Lung (tissue), 12 donors: ENCODE results near the gene RALB. TPM values are rescaled to one million over a fixed set of nuclear protein-coding genes. Genes with fewer than 3 reads are reported as not detected.

ENCODE experiments used
- ATAC-seq: fragments of 200-7000 bp; cut with Tn5 transposase; one replicate; pipeline ENCODE4 v1.9.1; 2020; ENCODE audit warnings: moderate number of reproducible peaks; ENCODE audit not compliant: insufficient read depth, low FRiP score
- DNase-seq, 3 donors: peaks; one replicate each; pipeline ENCODE4 v3.0.0-alpha.2; 2013 to 2017
- H3K27ac ChIP-seq, 2 donors: one replicate each; pipeline ENCODE4 v1.5.1; 2013; ENCODE audit warnings: mild to moderate bottlenecking in 2 of 2, moderate library complexity in 2 of 2, control low read depth in 1 of 2, inconsistent platforms in 1 of 2, low read depth in 1 of 2, low read length in 1 of 2
- H3K27me3 ChIP-seq, 3 donors: one replicate each; pipeline ENCODE4 v1.5.1; 2013; ENCODE audit warnings: low read length in 2 of 3; ENCODE audit not compliant: control insufficient read depth in 3 of 3, insufficient read depth in 3 of 3
- H3K36me3 ChIP-seq, 4 donors: one replicate each; pipeline ENCODE4 v1.5.1; 2013; ENCODE audit warnings: low read length in 4 of 4, mild to moderate bottlenecking in 1 of 4, moderate library complexity in 1 of 4; ENCODE audit not compliant: control insufficient read depth in 4 of 4, insufficient read depth in 4 of 4
- H3K4me1 ChIP-seq, 5 donors: one replicate each; pipeline ENCODE4 v1.5.1; 2013; ENCODE audit warnings: low read length in 5 of 5, mild to moderate bottlenecking in 2 of 5, moderate library complexity in 1 of 5; ENCODE audit not compliant: control insufficient read depth in 5 of 5, insufficient read depth in 5 of 5
- H3K4me3 ChIP-seq: one replicate; pipeline ENCODE4 v1.5.1; 2013; ENCODE audit warnings: mild to moderate bottlenecking, control low read depth, moderate library complexity
- H3K9ac ChIP-seq, 2 donors: one replicate each; pipeline ENCODE4 v1.5.1; 2013; ENCODE audit warnings: low read length in 2 of 2, control low read depth in 1 of 2; ENCODE audit not compliant: insufficient read depth in 1 of 2
- H3K9me3 ChIP-seq, 4 donors: one replicate each; pipeline ENCODE4 v1.5.1; 2013; ENCODE audit warnings: low read length in 3 of 4, mild to moderate bottlenecking in 1 of 4, moderate library complexity in 1 of 4; ENCODE audit not compliant: control insufficient read depth in 4 of 4, insufficient read depth in 3 of 4
- WGBS, 2 donors: extraction: QIAGEN DNeasy Blood & Tissue Kit; methylation state at CpG; one replicate each; pipeline ENCODE4 v1.1.7; 2013; 5-methylcytosine and 5-hydroxymethylcytosine counted together
- polyA plus RNA-seq, 2 donors: library from polyadenylated mRNA; stranded (reverse); fragments of 200-250 nt; gene quantifications; one replicate each; pipeline ENCODE4 v1.2.1, GENCODE V29; 2013
- total RNA-seq, 2 donors: library from RNA; depleted of rRNA in 1 of 2; stranded (reverse); fragments of >200 nt in 1 of 2; gene quantifications; one replicate each; pipeline ENCODE4 v1.2.1, GENCODE V29; 2014 to 2021
- TF ChIP-seq, protein P1 (sequence below): IDR thresholded peaks from 2 replicates; pipeline ENCODE4 v1.5.1; 2012; ENCODE audit warnings: mild to moderate bottlenecking; ENCODE audit errors: control extremely low read depth, extremely low read depth
- donor health status: control.
- donor health status: control.
- donor health status: Bipolar disorder and iron deficiency.
- donor health status: healthy.
- donor health status: DM: yes; HTN: yes; CAD: no.

RALB gene
- total and polyA plus RNA-seq, 4 donors: 34.6 to 111 (median 77.1) TPM

DNA sequence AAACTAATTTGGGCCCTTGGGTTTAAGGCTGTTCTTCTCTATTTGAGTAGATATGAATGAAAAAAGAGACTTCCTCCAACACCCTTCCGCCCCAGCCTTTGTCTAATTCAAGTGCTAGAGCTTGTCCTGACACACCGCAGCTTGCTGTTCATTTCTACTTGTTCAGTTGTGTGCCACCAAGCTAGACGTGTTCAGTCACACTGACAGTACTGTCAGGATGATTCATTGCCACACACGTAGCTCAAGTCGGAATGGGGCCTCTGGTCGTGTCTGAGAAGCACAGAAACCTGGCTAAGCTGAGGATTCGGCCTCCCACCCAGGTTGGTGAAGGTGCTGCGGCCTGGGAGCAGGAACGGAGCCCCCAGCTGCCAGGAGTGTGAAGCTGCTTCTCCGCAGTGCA lies 47.7 kb downstream of the RALB start:
- H3K4me1 ChIP-seq: no peaks in the 10 kb centered on the region
- H3K9me3 ChIP-seq: no peaks in the 10 kb centered on the region
- WGBS, 2 donors: 89 to 91% methylated on average over 10 of the region's 10 CpGs
- no peak overlapping the region for H3K27ac ChIP-seq
- ATAC-seq (no peak), DNase-seq (no peak)
- no peak overlapping the region for H3K9ac ChIP-seq
- H3K27me3 ChIP-seq: no peaks in the 10 kb centered on the region
- H3K36me3 ChIP-seq: peaks cover 3 to 40% (median 13%) of the 10 kb centered on the region in 4 donors
- TF ChIP-seq, protein P1, sequence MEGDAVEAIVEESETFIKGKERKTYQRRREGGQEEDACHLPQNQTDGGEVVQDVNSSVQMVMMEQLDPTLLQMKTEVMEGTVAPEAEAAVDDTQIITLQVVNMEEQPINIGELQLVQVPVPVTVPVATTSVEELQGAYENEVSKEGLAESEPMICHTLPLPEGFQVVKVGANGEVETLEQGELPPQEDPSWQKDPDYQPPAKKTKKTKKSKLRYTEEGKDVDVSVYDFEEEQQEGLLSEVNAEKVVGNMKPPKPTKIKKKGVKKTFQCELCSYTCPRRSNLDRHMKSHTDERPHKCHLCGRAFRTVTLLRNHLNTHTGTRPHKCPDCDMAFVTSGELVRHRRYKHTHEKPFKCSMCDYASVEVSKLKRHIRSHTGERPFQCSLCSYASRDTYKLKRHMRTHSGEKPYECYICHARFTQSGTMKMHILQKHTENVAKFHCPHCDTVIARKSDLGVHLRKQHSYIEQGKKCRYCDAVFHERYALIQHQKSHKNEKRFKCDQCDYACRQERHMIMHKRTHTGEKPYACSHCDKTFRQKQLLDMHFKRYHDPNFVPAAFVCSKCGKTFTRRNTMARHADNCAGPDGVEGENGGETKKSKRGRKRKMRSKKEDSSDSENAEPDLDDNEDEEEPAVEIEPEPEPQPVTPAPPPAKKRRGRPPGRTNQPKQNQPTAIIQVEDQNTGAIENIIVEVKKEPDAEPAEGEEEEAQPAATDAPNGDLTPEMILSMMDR: no peak
- H3K4me3 ChIP-seq: no peak overlapping the region

DNA sequence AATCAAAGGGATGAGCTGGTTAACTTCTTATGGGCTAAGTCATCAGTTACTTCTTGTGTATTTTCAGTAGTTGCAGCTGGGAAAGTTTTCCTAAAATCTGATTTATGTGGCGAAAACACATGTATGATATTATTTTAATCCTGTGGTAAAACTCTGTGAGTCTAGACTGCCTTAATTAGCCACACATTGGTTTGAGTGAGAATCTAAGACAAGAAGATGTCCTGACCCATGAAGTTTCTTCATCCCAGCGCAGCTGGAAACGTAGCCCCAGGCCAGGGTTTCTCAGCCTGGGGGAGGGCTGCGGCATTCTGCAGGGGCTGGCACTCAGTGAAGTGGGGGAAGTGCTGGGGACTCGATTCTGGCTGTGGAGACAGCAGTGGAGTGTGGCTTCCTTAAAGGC lies 48.6 kb downstream of the RALB start:
- H3K36me3 ChIP-seq: peaks cover 3 to 39% (median 11%) of the 10 kb centered on the region in 4 donors
- ATAC-seq (no peak), DNase-seq (no peak)
- H3K9ac ChIP-seq: no peak overlapping the region
- no peak overlapping the region for H3K4me3 ChIP-seq
- H3K27ac ChIP-seq: no peak overlapping the region
- H3K9me3 ChIP-seq: no peaks in the 10 kb centered on the region
- no peaks in the 10 kb centered on the region for H3K4me1 ChIP-seq
- H3K27me3 ChIP-seq: no peaks in the 10 kb centered on the region
- WGBS, 2 donors: 86 to 89% methylated on average over 5 of the region's 5 CpGs
- TF ChIP-seq, protein P1: no peak

DNA sequence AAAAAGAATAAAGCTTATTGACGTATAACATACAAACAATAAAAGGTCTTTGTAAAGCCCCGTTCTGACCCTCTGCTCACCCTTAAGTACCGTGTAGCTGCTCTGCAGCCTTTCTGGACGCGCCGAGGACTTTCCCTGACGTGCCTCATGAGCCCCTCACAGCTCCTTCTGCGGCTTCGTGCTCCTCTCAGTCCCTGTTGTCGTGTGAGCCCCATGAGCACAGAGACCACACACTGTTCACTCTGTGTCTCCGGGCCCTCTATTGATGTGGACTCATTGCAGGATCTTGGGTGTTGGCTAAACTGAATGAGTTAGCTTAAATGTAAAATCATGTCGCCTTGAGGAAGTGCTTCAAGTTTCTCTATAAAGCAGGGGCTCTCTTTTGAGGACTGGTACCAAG lies 49.6 kb downstream of the RALB start:
- peaks cover 3 to 38% (median 9%) of the 10 kb centered on the region in 4 donors for H3K36me3 ChIP-seq
- H3K9me3 ChIP-seq: no peaks in the 10 kb centered on the region

More for the DNA sequence above, 49.6 kb downstream of the RALB start:
- Histone ChIP-seq H3K9ac (no peak overlapping the region), H3K4me3 (no peak overlapping the region), H3K27me3 (no peaks in the 10 kb centered on the region), H3K27ac (no peak overlapping the region), H3K4me1 (no peaks in the 10 kb centered on the region)
- 85 to 91% methylated on average over 12 of the region's 12 CpGs for WGBS, 2 donors
- ATAC-seq (no peak), DNase-seq (no peak)
- TF ChIP-seq, protein P1: no peak
